Panc1 (cell line): Measurements from ENCODE around the gene MED13L. TPM values are rescaled to one million over a fixed set of nuclear protein-coding genes. Genes with fewer than 3 reads are reported as not detected.

Experiments
- ATAC-seq: fragments of 200-7000 bp; cut with Tn5 transposase; 2 replicates; pipeline ENCODE4 v1.9.1; 2020; ENCODE audit warnings: mild to moderate bottlenecking, moderate library complexity
- BruUV-seq: library from RNA; stranded (reverse); fragments of 400-500 nt; replicated peaks from 2 replicates; lab custom pipeline; 2021; lab: Mats Ljungman, UMichigan
- CTCF ChIA-PET: fragments of 300-600 bp; sonication (Branson Sonifier 250); formaldehyde crosslinking; loops from one replicate; lab custom pipeline; 2022; ENCODE audit warnings: antibody characterized with exemption; lab: Charles Lee
- POLR2A ChIA-PET: fragments of 300-600 bp; sonication (Branson Sonifier 250); formaldehyde crosslinking; loops from one replicate; lab custom pipeline; 2022; ENCODE audit warnings: antibody characterized with exemption; lab: Charles Lee
- DNase-seq: peaks from one replicate; pipeline ENCODE4 v3.0.0-alpha.2; 2010; ENCODE audit warnings: low read depth, low spot score
- H3K27ac ChIP-seq: 2 replicates; pipeline ENCODE4 v1.5.1; 2011; ENCODE audit warnings: mild to moderate bottlenecking, low read length, inconsistent platforms
- H3K27me3 ChIP-seq: fragments of 200-500 bp; sonication (Bioruptor generic); 2 replicates; pipeline ENCODE4 v1.6.0; 2014; ENCODE audit warnings: low read length, inconsistent platforms; ENCODE audit not compliant: control insufficient read depth, insufficient read depth
- H3K36me3 ChIP-seq: fragments of 200-500 bp; sonication (Bioruptor generic); 2 replicates; pipeline ENCODE4 v1.5.1; 2014; ENCODE audit warnings: inconsistent platforms, mild to moderate bottlenecking, low read length, moderate library complexity; ENCODE audit not compliant: control insufficient read depth, insufficient read depth
- H3K4me1 ChIP-seq: 2 replicates; pipeline ENCODE4 v1.5.1; 2011; ENCODE audit warnings: inconsistent platforms, mild to moderate bottlenecking, low read length, moderate library complexity; ENCODE audit not compliant: control insufficient read depth, insufficient read depth
- H3K4me3 ChIP-seq, 2 experiments: 2 replicates each; pipeline ENCODE4 v1.5.1; 2011 to 2012; ENCODE audit warnings: low read depth in 2 of 2, low read length in 2 of 2, mild to moderate bottlenecking in 2 of 2, inconsistent platforms in 1 of 2, moderate library complexity in 1 of 2
- H3K9me3 ChIP-seq: fragments of 200-500 bp; sonication (Bioruptor generic); 2 replicates; pipeline ENCODE4 v1.5.1; 2014; ENCODE audit warnings: low read depth, mild to moderate bottlenecking, inconsistent platforms, low read length, moderate library complexity; ENCODE audit not compliant: control insufficient read depth, insufficient read depth
- POLR2AphosphoS5 ChIP-seq: IDR thresholded peaks from 2 replicates; pipeline ENCODE4 v1.6.1; 2012; ENCODE audit warnings: mild to moderate bottlenecking, low read depth, low read length, moderate library complexity
- SIN3A ChIP-seq: IDR thresholded peaks from 2 replicates; pipeline ENCODE4 v1.6.1; 2012; ENCODE audit warnings: low read depth, mild to moderate bottlenecking, low read length, moderate library complexity, borderline replicate concordance; ENCODE audit not compliant: insufficient read depth
- TCF7L2 ChIP-seq: IDR thresholded peaks from 2 replicates; pipeline ENCODE4 v1.6.1; 2011; ENCODE audit warnings: mild to moderate bottlenecking, low read depth, low read length, inconsistent platforms
- in situ Hi-C: cut with HindIII; loops from 2 replicates; pipeline ENCODE4 v1.10.0; 2016; ENCODE audit warnings: low sequenced_read_pairs, low pct_unique_long_range_greater_than_20kb
- intact Hi-C: fragments of 100-400 bp; cut with micrococcal nuclease; formaldehyde crosslinking; loops from one replicate; pipeline ENCODE4 v1.10.0; 2022; ENCODE audit not compliant: unreplicated experiment
- total RNA-seq: library from RNA; stranded (reverse); gene quantifications from one replicate; pipeline ENCODE4 v1.2.1, GENCODE V29; 2021; ENCODE audit not compliant: unreplicated experiment
- TF ChIP-seq, protein P1 (sequence below): fragments of 450-650 bp; IDR thresholded peaks from 2 replicates; pipeline ENCODE4 v1.5.1; 2017; ENCODE audit warnings: mild to moderate bottlenecking
- TF ChIP-seq, protein P2 (sequence below), 2 experiments: IDR thresholded peaks; 2 replicates each; pipeline ENCODE4 v1.6.1; 2011 to 2012; ENCODE audit warnings: low read depth in 2 of 2, control low read depth in 1 of 2, low read length in 1 of 2, mild to moderate bottlenecking in 1 of 2, moderate library complexity in 1 of 2; ENCODE audit not compliant: insufficient read depth in 1 of 2

MED13L gene
- total RNA-seq, 1 experiment from 2014 or later: 170 TPM

DNA sequence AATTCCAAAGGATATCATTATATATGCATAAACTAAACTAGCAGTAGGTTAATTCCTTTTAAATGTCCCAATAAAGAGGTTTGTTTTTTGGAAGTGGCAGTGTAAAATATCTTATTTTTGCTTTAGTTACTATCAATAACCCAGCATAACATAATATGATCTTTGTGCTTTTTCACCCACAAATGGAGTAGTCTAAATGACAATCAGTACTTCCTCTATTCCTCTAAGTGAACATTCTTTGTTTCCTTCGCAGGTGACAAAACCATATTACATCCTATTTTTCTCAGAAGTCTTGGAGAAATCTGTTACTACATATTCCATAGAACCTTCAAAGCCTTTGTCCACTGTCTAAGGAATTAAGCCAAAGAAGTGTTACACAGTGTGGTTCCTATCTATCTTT is 62.5 kb downstream of the MED13L start:
- TF ChIP-seq TCF7L2 (no peak), SIN3A (no peak), POLR2AphosphoS5 (no peak)
- TF ChIP-seq, protein P1, sequence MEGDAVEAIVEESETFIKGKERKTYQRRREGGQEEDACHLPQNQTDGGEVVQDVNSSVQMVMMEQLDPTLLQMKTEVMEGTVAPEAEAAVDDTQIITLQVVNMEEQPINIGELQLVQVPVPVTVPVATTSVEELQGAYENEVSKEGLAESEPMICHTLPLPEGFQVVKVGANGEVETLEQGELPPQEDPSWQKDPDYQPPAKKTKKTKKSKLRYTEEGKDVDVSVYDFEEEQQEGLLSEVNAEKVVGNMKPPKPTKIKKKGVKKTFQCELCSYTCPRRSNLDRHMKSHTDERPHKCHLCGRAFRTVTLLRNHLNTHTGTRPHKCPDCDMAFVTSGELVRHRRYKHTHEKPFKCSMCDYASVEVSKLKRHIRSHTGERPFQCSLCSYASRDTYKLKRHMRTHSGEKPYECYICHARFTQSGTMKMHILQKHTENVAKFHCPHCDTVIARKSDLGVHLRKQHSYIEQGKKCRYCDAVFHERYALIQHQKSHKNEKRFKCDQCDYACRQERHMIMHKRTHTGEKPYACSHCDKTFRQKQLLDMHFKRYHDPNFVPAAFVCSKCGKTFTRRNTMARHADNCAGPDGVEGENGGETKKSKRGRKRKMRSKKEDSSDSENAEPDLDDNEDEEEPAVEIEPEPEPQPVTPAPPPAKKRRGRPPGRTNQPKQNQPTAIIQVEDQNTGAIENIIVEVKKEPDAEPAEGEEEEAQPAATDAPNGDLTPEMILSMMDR: no peak
- TF ChIP-seq, protein P2, sequence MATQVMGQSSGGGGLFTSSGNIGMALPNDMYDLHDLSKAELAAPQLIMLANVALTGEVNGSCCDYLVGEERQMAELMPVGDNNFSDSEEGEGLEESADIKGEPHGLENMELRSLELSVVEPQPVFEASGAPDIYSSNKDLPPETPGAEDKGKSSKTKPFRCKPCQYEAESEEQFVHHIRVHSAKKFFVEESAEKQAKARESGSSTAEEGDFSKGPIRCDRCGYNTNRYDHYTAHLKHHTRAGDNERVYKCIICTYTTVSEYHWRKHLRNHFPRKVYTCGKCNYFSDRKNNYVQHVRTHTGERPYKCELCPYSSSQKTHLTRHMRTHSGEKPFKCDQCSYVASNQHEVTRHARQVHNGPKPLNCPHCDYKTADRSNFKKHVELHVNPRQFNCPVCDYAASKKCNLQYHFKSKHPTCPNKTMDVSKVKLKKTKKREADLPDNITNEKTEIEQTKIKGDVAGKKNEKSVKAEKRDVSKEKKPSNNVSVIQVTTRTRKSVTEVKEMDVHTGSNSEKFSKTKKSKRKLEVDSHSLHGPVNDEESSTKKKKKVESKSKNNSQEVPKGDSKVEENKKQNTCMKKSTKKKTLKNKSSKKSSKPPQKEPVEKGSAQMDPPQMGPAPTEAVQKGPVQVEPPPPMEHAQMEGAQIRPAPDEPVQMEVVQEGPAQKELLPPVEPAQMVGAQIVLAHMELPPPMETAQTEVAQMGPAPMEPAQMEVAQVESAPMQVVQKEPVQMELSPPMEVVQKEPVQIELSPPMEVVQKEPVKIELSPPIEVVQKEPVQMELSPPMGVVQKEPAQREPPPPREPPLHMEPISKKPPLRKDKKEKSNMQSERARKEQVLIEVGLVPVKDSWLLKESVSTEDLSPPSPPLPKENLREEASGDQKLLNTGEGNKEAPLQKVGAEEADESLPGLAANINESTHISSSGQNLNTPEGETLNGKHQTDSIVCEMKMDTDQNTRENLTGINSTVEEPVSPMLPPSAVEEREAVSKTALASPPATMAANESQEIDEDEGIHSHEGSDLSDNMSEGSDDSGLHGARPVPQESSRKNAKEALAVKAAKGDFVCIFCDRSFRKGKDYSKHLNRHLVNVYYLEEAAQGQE (IDR thresholded peaks at IDR 0.05; ENCODE audit: insufficient read depth in 1 of 2, low read depth in 2 of 2, low read length in 1 of 2): no peak
- H3K36me3 ChIP-seq: no peaks in the 10 kb centered on the region
- no peak overlapping the region for H3K27ac ChIP-seq
- no peak overlapping the region for H3K4me3 ChIP-seq
- POLR2A ChIA-PET: no interaction called here
- DNase-seq (no peak), ATAC-seq (no peak)
- H3K9me3 ChIP-seq: no peaks in the 10 kb centered on the region
- intact Hi-C loops: no loop called here
- in situ Hi-C loops: no loop called here
- peaks cover 38% of the 10 kb centered on the region for H3K4me1 ChIP-seq
- CTCF ChIA-PET: no interaction called here
- no peaks in the 10 kb centered on the region for H3K27me3 ChIP-seq
- BruUV-seq: TSS peak; percentile 7

DNA sequence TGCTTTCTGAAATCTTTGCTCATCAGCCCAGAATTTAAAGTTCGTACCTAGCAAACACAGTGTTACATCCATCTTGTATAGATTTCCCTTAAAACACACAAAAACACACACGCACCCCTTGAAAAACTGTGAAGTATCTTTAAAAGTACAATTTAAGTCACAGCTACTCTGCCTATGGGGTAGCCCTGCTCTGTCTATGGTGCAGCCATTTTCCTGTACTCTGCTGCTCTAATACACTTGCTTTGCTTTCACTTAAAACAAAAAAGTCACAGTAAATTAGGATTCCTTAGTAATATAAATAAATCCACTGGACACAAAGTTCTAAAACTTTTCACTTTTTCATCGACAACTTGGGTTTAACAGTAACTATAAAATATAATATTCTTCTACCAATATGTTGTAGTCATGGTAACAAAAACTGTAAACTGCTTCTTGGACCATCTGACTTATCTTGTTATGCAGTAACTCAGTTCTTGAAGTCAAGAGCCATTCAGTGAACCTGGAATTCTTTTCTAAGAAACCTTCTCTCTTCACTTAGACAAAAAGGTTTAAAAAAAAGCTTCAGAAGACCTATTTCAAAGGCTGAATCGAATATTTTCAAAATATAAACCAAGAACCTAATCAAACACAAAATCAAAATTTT is 63.5 kb downstream of the MED13L start:
- Histone ChIP-seq H3K36me3 (no peaks in the 10 kb centered on the region), H3K4me3 (no peak overlapping the region), H3K4me1 (peaks cover 42% of the 10 kb centered on the region), H3K9me3 (no peaks in the 10 kb centered on the region), H3K27ac (no peak overlapping the region), H3K27me3 (no peaks in the 10 kb centered on the region)
- CTCF ChIA-PET: no interaction called here
- intact Hi-C loops (no loop called here), in situ Hi-C loops (no loop called here)
- ATAC-seq (no peak), DNase-seq (no peak)
- POLR2A ChIA-PET: no interaction called here
- no TSS peak for BruUV-seq
- TF ChIP-seq, protein P1: no peak
- TF ChIP-seq POLR2AphosphoS5 (no peak), TCF7L2 (no peak), SIN3A (no peak)
- TF ChIP-seq, protein P2 (IDR thresholded peaks at IDR 0.05; ENCODE audit: insufficient read depth in 1 of 2, low read depth in 2 of 2, low read length in 1 of 2): no peak
